Measurements from ENCODE around the gene DDHD1. TPM values are rescaled to one million over a fixed set of nuclear protein-coding genes. Genes with fewer than 3 reads are reported as not detected.

The DDHD1 gene
- polyA plus RNA-seq, 2 of the 4 experiments (the other 2 are of a cell fraction), result 6.2 to 12.3 TPM

DNA sequence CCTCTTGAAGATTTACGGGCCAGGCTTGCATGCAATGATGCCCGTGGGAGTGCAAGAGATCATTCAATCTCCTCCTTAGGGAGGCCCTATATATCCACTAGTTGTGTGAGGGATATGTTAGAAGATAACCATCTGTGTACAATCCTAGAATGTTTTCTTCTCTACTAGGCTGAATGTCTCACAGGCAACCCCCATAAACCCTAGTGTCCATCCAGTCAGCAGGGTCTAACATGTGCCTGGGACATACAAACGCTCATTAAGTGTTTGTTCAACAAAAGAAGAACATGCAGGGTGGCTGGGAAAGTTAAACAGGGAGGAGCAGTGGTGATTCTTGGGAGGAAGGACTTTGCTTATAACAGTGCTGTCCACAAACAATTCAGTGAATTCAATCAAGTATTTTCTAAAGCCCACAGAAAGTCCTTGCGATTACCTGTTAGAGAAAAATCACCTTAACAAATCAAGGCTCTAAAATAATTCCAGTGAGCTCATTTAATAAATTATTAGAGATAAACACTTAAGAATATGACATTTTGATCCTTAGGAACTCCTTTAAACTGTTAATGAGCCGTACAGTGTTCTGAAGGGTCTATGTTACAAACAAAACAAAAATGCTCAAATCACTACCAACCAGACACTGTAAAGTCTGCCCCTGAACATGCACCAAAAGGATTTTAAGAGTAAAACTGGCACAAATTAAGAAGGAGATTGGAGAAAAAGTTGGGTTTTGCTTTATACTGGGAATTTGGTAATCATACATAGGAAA is 105.6 kb downstream of the DDHD1 start:
- no peak overlapping the region for H3K4me3 ChIP-seq
- DNase-seq (ENCODE audit: low read depth in 1 of 2, low spot score in 1 of 2) (no peak), FAIRE-seq (no peak), ATAC-seq (no peak)
- CTCF ChIA-PET, result interaction anchor here (0.6 kb wide), 1 partner anchor 1448 kb away, joined by 4 read pairs; no protein-coding TSS in a partner anchor
- WGBS (ENCODE audit: missing lambda C conversion rate), result 93% methylated on average over 5 of the region's 5 CpGs
- H3K27ac ChIP-seq, result no peak overlapping the region
- TF ChIP-seq, protein P1, sequence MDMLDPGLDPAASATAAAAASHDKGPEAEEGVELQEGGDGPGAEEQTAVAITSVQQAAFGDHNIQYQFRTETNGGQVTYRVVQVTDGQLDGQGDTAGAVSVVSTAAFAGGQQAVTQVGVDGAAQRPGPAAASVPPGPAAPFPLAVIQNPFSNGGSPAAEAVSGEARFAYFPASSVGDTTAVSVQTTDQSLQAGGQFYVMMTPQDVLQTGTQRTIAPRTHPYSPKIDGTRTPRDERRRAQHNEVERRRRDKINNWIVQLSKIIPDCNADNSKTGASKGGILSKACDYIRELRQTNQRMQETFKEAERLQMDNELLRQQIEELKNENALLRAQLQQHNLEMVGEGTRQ (IDR thresholded peaks at IDR 0.05), result no peak
- TF ChIP-seq ZNF302 (CRISPR knock-in tag; IDR thresholded peaks at IDR 0.05) (no peak), CHD2 (IDR thresholded peaks at IDR 0.05; ENCODE audit: low read length, partially characterized antibody) (no peak), JUNB (IDR thresholded peaks at IDR 0.05) (no peak), GATA3 (IDR thresholded peaks at IDR 0.05; ENCODE audit: borderline replicate concordance) (no peak), HOXA7 (CRISPR knock-in tag; IDR thresholded peaks at IDR 0.05) (no peak), RNF2 (IDR thresholded peaks at IDR 0.05; ENCODE audit: borderline replicate concordance, low read depth) (no peak), KDM5A (IDR thresholded peaks at IDR 0.05) (no peak), CEBPB (IDR thresholded peaks at IDR 0.05) (no peak), ZFP36 (IDR thresholded peaks at IDR 0.05; ENCODE audit: borderline replicate concordance, partially characterized antibody) (no peak), BHLHE40 (IDR thresholded peaks at IDR 0.05; ENCODE audit: low read depth, low read length) (no peak), ESRRA (IDR thresholded peaks at IDR 0.05; ENCODE audit: borderline replicate concordance, low read length) (no peak), SREBF2 (IDR thresholded peaks at IDR 0.05) (no peak)
- TF ChIP-seq, protein P2, sequence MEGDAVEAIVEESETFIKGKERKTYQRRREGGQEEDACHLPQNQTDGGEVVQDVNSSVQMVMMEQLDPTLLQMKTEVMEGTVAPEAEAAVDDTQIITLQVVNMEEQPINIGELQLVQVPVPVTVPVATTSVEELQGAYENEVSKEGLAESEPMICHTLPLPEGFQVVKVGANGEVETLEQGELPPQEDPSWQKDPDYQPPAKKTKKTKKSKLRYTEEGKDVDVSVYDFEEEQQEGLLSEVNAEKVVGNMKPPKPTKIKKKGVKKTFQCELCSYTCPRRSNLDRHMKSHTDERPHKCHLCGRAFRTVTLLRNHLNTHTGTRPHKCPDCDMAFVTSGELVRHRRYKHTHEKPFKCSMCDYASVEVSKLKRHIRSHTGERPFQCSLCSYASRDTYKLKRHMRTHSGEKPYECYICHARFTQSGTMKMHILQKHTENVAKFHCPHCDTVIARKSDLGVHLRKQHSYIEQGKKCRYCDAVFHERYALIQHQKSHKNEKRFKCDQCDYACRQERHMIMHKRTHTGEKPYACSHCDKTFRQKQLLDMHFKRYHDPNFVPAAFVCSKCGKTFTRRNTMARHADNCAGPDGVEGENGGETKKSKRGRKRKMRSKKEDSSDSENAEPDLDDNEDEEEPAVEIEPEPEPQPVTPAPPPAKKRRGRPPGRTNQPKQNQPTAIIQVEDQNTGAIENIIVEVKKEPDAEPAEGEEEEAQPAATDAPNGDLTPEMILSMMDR (IDR thresholded peaks at IDR 0.05), result no peak
- TF ChIP-seq, protein P3, sequence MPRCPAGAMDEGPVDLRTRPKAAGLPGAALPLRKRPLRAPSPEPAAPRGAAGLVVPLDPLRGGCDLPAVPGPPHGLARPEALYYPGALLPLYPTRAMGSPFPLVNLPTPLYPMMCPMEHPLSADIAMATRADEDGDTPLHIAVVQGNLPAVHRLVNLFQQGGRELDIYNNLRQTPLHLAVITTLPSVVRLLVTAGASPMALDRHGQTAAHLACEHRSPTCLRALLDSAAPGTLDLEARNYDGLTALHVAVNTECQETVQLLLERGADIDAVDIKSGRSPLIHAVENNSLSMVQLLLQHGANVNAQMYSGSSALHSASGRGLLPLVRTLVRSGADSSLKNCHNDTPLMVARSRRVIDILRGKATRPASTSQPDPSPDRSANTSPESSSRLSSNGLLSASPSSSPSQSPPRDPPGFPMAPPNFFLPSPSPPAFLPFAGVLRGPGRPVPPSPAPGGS (IDR thresholded peaks at IDR 0.05), result no peak
- TF ChIP-seq, protein P4, sequence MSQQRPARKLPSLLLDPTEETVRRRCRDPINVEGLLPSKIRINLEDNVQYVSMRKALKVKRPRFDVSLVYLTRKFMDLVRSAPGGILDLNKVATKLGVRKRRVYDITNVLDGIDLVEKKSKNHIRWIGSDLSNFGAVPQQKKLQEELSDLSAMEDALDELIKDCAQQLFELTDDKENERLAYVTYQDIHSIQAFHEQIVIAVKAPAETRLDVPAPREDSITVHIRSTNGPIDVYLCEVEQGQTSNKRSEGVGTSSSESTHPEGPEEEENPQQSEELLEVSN (IDR thresholded peaks at IDR 0.05; ENCODE audit: borderline replicate concordance, low read depth), result no peak
- POLR2A ChIA-PET, result no interaction called here
- H3K9me3 ChIP-seq, result no peaks in the 10 kb centered on the region
- no peaks in the 10 kb centered on the region for H3K4me1 ChIP-seq
- no peak overlapping the region for H3K4me2 ChIP-seq

DNA sequence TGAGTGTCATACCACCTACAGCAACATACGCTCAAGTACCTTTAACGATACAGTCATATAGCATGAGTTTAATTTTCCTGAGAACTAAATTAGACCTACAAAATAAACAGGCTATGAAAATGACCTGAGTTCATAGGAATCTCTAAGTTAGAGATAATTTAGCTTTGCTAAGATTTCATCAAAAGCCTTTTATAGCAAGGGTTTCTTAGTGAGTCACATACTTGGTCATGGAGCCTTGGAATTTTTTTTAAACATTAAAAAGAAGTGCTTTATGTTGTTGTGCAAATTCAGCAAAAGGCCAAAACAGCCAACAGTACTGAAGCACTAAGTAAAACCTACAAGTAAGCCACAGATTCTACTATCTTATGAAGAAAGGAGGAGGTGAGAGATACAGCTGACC is 108.6 kb downstream of the DDHD1 start:
- TF ChIP-seq KDM5A (IDR thresholded peaks at IDR 0.05) (no peak), FOXS1 (CRISPR knock-in tag; IDR thresholded peaks at IDR 0.05) (no peak), HOXB5 (CRISPR knock-in tag; IDR thresholded peaks at IDR 0.05) (no peak), POLR2A (IDR thresholded peaks at IDR 0.05; ENCODE audit: low read length) (no peak), ZFP36 (IDR thresholded peaks at IDR 0.05; ENCODE audit: borderline replicate concordance, partially characterized antibody) (no peak)
- TF ChIP-seq, protein P3 (IDR thresholded peaks at IDR 0.05), result no peak
- TF ChIP-seq, protein P5, sequence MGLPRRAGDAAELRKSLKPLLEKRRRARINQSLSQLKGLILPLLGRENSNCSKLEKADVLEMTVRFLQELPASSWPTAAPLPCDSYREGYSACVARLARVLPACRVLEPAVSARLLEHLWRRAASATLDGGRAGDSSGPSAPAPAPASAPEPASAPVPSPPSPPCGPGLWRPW (IDR thresholded peaks at IDR 0.05), result no peak
- H3K4me1 ChIP-seq, result no peaks in the 10 kb centered on the region
- ChIA-PET CTCF (interaction anchor here (0.6 to 4.6 kb wide), 4 partner anchors 11 to 810 kb away, joined by 3 to 31 read pairs (median 3); no protein-coding TSS in a partner anchor), POLR2A (no interaction called here)
- ATAC-seq, result no peak
- FAIRE-seq, result no peak
- no peak for DNase-seq (ENCODE audit: low read depth in 1 of 2, low spot score in 1 of 2)
- H3K4me3 ChIP-seq, result no peak overlapping the region
- WGBS (ENCODE audit: missing lambda C conversion rate), result 98% methylated on average over 2 of the region's 2 CpGs
- H3K4me2 ChIP-seq, result no peak overlapping the region
- no peak overlapping the region for H3K27ac ChIP-seq
- H3K9me3 ChIP-seq, result no peaks in the 10 kb centered on the region

All from A549 (cell line).